Stimulated activated CD4-positive, alpha-beta T cell treated with anti-CD3 and anti-CD28 coated beads, TNF-alpha, amount 100 ng/mL, for 48 hours (primary cell): ENCODE data around the gene MGAT5.
"Not testable (repeated sequence)": the region's sequence is repeated elsewhere in the genome, so short reads cannot be mapped to it uniquely, and the experiment has no call there.

Source experiments
- DNase-seq, 3 donors: peaks; one replicate each; pipeline ENCODE4 v3.0.0-alpha.2; 2020; ENCODE audit warnings: low read depth in 3 of 3

Gene MGAT5

DNA sequence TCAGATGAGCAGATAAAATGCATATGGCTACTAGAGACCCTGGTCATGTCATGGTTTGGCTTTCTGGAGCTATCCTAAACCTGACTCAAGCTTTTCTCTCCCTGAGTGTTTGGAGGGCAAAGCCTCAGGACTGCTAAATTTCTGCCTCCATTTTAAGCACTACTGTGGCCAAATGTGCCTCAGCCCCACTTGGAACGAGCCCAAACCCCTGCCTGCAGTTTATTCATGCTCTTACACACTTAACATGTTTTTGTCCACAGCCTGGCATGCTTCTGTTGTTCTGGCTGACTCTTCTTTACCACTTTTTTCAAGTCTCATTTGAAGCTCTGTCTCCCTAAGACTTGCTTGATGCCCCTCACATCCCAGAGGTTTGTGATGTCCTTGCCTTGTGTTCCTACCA lies 24.7 kb downstream of the MGAT5 start:
- DNase-seq = no peak

- DNase-seq = no peak
Measured at GRCh38 chr2:134279417-134279816, 25.5 kb downstream of the MGAT5 start.

DNA sequence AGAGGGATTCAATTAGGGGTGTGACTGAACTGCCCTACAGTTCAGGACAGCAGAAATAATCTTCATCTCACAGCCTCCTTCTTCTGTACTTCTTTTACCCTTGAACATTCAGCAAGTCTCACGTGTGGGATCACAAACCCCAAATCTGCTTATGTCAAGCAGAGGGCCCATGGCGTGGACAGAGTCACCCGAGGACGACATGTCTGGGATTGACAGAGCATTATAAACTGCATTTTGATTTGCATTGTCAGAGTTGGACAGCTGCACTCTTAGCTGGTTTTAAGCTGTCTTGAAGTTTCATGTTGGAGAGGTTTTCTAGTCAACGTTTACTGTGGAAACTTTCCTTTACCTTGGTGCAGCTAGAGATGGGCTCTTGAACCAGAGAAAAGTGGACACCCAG lies 26.4 kb downstream of the MGAT5 start:
- DNase-seq = no peak

- DNase-seq = no peak
Measured at GRCh38 chr2:134280726-134281125, 26.9 kb downstream of the MGAT5 start.

GRCh38 chr2:134281815-134282419 lies 28.0 kb downstream of the MGAT5 start:
- DNase-seq = no peak

GRCh38 chr2:134282629-134283400 lies 28.9 kb downstream of the MGAT5 start:
- peak in 1 of 3 donors; percentile 49 for DNase-seq

DNA sequence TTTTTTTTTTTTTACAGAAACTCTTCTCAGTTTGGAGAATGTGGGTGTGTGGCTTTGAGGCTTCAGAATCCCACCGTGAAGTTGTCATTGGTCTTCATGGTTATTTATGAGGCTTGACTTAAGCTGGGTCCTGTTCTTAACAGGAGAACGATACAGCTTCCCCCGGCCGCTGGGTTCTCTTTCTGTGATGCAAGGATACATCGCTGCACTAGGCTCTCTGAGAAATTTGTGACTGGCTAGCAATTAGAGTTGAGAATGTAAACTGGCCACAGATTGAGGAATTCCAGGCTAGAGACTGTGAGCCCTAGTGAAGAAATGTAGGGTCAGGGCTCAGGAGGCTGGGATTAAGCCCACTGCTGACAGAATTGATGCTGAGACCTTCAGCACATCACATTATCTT lies 29.8 kb downstream of the MGAT5 start:
- DNase-seq = no peak

- no peak for DNase-seq
Measured at GRCh38 chr2:134284119-134284670, 30.3 kb downstream of the MGAT5 start.

GRCh38 chr2:134287323-134287722 lies 33.5 kb downstream of the MGAT5 start:
- no peak for DNase-seq

DNA sequence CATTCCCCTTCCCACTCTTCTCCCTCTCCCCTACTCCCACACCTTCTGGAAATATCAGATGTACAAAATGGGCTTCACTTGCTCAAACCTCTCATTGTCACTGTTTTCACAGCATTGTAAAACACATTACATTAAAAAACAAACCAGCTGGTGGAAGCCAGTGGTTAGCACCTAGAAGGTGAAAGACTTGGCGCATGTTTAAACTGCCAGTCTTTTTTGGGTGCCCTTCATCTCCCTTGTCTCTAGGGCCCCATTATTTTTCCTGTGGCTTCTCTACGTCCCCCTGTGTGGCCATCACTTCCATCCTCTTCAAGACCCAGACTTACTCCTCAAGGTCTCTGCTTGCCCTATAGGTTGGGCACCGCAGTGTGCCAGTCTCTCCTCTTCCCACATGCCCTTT lies 34.9 kb downstream of the MGAT5 start:
- DNase-seq = no peak

DNA sequence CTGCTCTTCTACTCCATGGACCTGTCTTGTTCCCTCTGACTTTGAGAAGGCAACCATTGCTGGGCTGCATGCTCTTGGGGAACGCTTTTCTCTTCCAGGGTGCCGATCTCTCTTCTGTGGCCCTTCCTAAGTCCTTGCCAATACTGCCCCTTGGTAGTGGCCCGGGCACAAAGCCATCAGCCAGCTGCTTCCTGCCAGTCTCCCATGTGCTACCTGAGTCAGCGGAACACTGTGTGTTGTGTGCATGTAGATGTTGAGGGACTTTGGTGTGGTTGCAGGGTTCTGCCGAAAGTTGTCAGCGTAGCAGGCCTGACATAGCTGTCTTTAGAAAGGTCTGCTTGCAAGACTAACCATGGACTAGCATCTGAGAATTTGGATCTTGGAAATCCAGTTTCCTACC lies 35.4 kb downstream of the MGAT5 start:
- no peak for DNase-seq

DNA sequence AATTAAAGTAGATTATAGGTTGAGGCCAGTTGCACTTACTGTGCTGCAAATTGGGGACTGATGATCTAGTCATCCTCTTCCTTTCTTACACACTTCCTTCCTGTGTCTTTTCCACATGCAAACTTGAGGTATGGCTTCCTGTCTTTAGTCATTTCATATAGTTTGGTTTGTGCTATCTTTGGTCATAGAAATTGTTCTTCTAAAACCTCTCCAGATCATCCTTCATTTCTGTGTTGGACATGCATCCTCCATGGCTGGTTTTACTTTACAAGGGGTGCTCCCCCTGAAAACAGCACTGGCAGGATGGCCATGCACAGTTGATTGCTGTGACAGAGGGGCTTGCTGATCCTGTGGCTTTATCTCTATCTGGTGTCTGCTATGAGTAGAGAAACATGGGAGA lies 36.5 kb downstream of the MGAT5 start:
- no peak for DNase-seq

- no peak for DNase-seq
Measured at GRCh38 chr2:134292514-134292913, 38.6 kb downstream of the MGAT5 start.

- DNase-seq = no peak
Measured at GRCh38 chr2:134293719-134294537, 40.1 kb downstream of the MGAT5 start.

DNA sequence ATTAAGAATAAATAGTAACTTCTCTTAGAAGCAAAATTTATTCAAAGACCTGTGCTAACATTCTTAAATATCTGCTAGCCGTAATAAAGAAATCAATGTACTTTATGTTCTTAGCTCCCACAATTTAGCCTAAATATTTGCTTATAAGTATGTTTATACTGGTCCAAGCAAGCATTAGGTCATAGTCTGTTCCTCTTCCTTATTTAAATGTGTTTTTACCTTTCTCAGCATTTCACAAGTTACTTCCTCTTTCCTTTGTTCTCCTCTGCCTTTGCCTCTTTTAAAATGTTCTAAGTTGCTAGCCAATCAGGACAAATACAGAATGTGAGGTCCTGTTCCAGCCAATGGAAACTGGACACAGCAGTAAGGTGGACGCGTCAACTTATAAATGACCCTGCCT lies 40.7 kb downstream of the MGAT5 start:
- DNase-seq = not testable (repeated sequence)

GRCh38 chr2:134295441-134295840 lies 41.6 kb downstream of the MGAT5 start:
- DNase-seq = no peak

- DNase-seq = no peak
Measured at GRCh38 chr2:134296301-134296700, 42.4 kb downstream of the MGAT5 start.

DNA sequence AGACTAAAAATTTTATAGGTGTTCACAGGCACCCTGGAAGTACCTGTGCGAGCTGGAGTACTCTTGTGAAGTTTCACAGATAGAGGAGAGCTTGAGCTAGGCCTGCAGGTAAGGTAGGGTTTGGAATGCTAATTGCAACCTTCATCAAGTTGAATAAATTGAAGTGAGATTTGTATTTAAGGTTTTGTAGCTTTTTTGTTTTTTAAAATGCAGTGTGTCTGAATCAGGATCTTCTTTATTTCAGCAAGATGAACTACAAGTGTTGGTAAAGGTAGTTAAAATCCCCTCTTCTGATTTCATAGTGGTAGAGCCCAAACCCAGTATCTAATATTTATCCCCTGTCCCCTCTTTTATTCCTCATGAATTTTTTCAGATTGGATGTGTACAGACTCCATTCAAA lies 45.5 kb downstream of the MGAT5 start:
- DNase-seq = no peak

DNA sequence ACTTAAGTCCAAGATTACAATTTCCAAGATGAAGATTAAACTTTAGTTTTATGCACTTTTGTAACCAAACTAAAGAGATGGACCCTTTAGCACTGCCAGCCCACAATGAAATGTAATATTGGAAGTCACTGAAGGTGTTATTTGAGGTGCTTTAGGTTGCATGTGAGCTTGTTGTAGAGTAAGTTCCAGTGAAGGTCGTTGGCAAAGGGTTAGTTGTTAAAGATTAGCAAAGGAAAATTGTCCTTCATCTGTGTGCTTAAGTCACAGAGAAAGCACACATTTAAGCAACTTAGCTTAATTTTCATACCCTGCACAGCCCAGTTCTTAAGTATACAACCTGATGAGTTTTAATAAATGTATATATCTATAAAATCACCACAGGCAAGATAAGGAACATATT lies 46.7 kb downstream of the MGAT5 start:
- no peak for DNase-seq

DNA sequence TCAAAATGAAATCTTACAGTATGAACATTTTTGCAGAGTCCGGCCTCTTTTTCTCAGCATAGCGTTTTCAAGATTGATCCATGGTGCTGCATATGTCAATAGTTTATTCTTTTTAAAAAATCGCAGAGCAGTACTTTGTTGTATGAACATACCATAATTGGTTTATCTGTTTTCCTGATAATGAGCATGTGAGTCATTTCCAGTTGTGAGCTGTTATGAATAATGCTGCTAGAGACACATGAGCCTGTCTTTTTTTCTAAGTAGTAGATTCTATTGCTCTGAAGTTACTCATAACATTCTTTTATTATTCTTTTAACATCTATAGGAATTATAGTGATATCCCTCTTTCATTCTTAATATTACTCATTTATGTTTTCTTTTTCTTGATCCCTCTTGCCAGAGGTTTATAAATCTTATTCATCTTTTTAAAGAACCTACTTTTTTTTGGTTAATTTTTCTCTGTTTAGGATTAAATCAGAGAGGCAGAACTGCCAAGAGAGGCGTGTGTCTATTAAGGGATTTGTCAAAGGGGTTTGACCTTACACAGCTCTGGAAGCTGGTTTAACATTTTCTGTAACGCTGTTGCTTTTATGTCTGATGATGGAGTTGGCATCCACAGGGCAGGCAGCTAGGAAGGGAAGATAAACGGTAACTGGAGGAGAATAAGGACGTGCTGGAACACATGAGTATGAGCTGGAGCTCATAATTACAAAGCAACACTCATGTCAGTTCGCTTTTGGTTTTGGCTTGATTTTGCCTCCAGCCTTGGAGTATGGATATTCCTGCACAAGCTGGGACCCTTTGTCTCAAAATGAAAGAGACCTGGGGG lies 47.4 kb downstream of the MGAT5 start:
- DNase-seq = no peak

- DNase-seq = no peak
Measured at GRCh38 chr2:134301928-134302260, 48.0 kb downstream of the MGAT5 start.
